ENCODE results near the gene IARS1. TPM values are rescaled to one million over a fixed set of nuclear protein-coding genes. Genes with fewer than 3 reads are reported as not detected.
A peak's percentile ranks its signal among the peaks of the same experiment; 100 is the strongest.

The IARS1 gene
- polyA plus RNA-seq, 4 donors = 5.1 to 54.4 (median 28.4) TPM

- no peak overlapping the region for H3K27ac ChIP-seq (ENCODE audit: low read depth in 1 of 3, low read length in 2 of 3)
- no peaks in the 10 kb centered on the region for H3K27me3 ChIP-seq (ENCODE audit: control insufficient read depth in 3 of 3, insufficient read depth in 3 of 3, low read length in 3 of 3)
- DNase-seq = no peak
- H3K9me3 ChIP-seq (ENCODE audit: control insufficient read depth in 2 of 2, insufficient read depth in 1 of 2, low read depth in 1 of 2, low read length in 1 of 2) = no peaks in the 10 kb centered on the region
- 96 to 97% (median 97%) methylated on average over 5 of the region's 5 CpGs for WGBS, 3 donors
- FAIRE-seq = no peak
- no peak overlapping the region for H3K4me3 ChIP-seq (ENCODE audit: low read depth in 1 of 3, low read length in 3 of 3)
- H3K4me1 ChIP-seq (ENCODE audit: control insufficient read depth in 3 of 3, insufficient read depth in 2 of 3, low read depth in 1 of 3, low read length in 2 of 3) = no peaks in the 10 kb centered on the region
- H3K36me3 ChIP-seq (ENCODE audit: control insufficient read depth in 3 of 3, insufficient read depth in 2 of 3, low read depth in 1 of 3, low read length in 3 of 3) = peaks cover 5 to 44% (median 35%) of the 10 kb centered on the region in 3 donors
Measured at GRCh38 chr9:92270511-92270910, 23.0 kb downstream of the IARS1 start.

DNA sequence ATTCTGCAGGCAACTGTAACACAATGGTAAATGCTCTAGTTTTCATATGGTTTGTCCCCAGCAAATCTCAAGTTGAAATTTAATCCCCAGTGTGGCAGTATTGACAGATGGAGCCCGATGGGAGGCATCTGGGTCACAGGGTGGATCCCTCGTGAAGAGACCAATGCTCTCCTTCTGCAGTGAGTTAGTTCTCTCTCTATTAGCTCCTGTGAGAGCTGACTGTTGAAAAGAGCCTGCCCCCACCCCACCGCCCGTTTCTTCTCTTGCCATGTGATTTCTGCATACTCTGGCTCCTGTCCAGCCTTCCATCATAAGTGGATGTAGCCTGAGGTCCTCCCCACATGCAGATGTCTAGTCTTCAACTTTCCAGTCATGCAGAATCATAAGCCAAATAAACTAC, 27.0 kb downstream of the IARS1 start:
- FAIRE-seq = no peak

DNA sequence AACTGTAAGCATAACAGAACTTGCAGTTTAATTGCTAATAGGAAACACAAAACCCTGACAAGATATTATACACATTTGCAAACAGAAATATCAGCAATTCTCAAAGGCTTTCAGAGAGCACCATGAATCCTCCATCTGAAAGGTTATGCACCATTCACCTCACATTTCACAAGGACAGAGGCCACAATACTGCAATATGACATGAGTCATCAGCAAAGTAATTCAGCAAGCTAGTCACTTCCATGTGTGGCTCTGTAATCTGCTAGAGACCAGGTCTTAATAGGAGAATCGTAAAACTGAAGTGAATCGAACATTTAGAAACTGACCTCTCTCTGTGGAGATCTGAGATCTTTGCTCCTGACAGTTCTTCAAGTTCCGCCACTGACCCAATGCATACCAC, 28.3 kb downstream of the IARS1 start:
- Histone ChIP-seq H3K4me3 (ENCODE audit: low read depth in 1 of 3, low read length in 3 of 3) (no peak overlapping the region), H3K27ac (ENCODE audit: low read depth in 1 of 3, low read length in 2 of 3) (no peak overlapping the region), H3K9me3 (ENCODE audit: control insufficient read depth in 2 of 2, insufficient read depth in 1 of 2, low read depth in 1 of 2, low read length in 1 of 2) (no peaks in the 10 kb centered on the region), H3K36me3 (ENCODE audit: control insufficient read depth in 3 of 3, insufficient read depth in 2 of 3, low read depth in 1 of 3, low read length in 3 of 3) (peaks cover 18 to 62% (median 23%) of the 10 kb centered on the region in 3 donors), H3K4me1 (ENCODE audit: control insufficient read depth in 3 of 3, insufficient read depth in 2 of 3, low read depth in 1 of 3, low read length in 2 of 3) (no peaks in the 10 kb centered on the region), H3K27me3 (ENCODE audit: control insufficient read depth in 3 of 3, insufficient read depth in 3 of 3, low read length in 3 of 3) (no peaks in the 10 kb centered on the region)
- WGBS, 3 donors = 59 to 86% (median 63%) methylated on average over 3 of the region's 3 CpGs
- peak; percentile 7 to 21 for DNase-seq
- no peak for FAIRE-seq

More for the DNA sequence above, 27.0 kb downstream of the IARS1 start:
- Histone ChIP-seq H3K9me3 (ENCODE audit: control insufficient read depth in 2 of 2, insufficient read depth in 1 of 2, low read depth in 1 of 2, low read length in 1 of 2) (no peaks in the 10 kb centered on the region), H3K4me1 (ENCODE audit: control insufficient read depth in 3 of 3, insufficient read depth in 2 of 3, low read depth in 1 of 3, low read length in 2 of 3) (no peaks in the 10 kb centered on the region), H3K36me3 (ENCODE audit: control insufficient read depth in 3 of 3, insufficient read depth in 2 of 3, low read depth in 1 of 3, low read length in 3 of 3) (peaks cover 19 to 59% (median 29%) of the 10 kb centered on the region in 3 donors), H3K27me3 (ENCODE audit: control insufficient read depth in 3 of 3, insufficient read depth in 3 of 3, low read length in 3 of 3) (no peaks in the 10 kb centered on the region), H3K4me3 (ENCODE audit: low read depth in 1 of 3, low read length in 3 of 3) (no peak overlapping the region), H3K27ac (ENCODE audit: low read depth in 1 of 3, low read length in 2 of 3) (no peak overlapping the region)
- WGBS, 3 donors = 79 to 92% (median 83%) methylated on average over 4 of the region's 4 CpGs
- DNase-seq = no peak

DNA sequence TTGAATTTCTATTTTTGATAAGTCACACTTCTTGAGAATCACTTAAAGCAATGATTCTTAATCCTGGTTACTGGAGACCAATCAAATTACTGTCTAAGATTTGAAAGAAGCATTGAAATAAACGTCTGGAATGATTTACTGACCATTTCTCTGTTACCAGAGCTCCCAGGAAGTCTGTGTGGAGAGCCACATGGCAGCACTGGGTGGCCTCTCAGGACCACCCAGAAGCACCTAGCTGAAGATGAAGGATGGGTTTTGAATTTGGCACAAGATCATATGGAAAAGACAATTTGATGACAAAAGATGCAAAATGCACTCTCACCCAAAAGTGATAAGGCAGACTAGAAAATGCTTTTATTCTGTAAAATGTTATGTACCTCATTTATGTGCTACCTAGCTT, 30.4 kb downstream of the IARS1 start:
- no peak for DNase-seq
- Histone ChIP-seq H3K36me3 (ENCODE audit: control insufficient read depth in 3 of 3, insufficient read depth in 2 of 3, low read depth in 1 of 3, low read length in 3 of 3) (peaks cover 19 to 64% (median 32%) of the 10 kb centered on the region in 3 donors), H3K4me3 (ENCODE audit: low read depth in 1 of 3, low read length in 3 of 3) (no peak overlapping the region), H3K4me1 (ENCODE audit: control insufficient read depth in 3 of 3, insufficient read depth in 2 of 3, low read depth in 1 of 3, low read length in 2 of 3) (no peaks in the 10 kb centered on the region), H3K27ac (ENCODE audit: low read depth in 1 of 3, low read length in 2 of 3) (no peak overlapping the region), H3K27me3 (ENCODE audit: control insufficient read depth in 3 of 3, insufficient read depth in 3 of 3, low read length in 3 of 3) (no peaks in the 10 kb centered on the region), H3K9me3 (ENCODE audit: control insufficient read depth in 2 of 2, insufficient read depth in 1 of 2, low read depth in 1 of 2, low read length in 1 of 2) (no peaks in the 10 kb centered on the region)
- no peak for FAIRE-seq
- WGBS, 3 donors = 37 to 41% (median 40%) methylated on average over 1 of the region's 1 CpG

DNA sequence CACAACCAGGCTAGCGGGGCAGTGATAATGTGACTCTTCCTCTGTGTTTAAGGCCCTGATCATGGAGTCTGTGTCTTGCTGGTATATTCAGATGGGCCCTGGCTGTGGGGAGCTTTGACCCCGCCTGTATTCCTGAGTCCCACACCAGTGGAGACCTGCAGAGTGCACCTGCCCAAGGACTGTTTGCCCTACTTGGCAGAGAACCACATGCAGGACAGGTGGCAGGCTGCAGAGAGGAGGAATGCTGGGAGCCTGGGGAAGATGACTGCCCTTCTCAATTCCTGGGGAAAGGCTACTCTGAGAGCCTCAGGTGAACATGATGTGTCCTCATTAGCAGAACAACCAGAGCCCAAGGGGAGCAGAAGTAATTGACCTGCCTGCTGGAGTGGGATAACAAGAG, 36.2 kb downstream of the IARS1 start:
- Histone ChIP-seq H3K4me3 (ENCODE audit: low read depth in 1 of 3, low read length in 3 of 3) (no peak overlapping the region), H3K9me3 (ENCODE audit: control insufficient read depth in 2 of 2, insufficient read depth in 1 of 2, low read depth in 1 of 2, low read length in 1 of 2) (no peaks in the 10 kb centered on the region), H3K36me3 (ENCODE audit: control insufficient read depth in 3 of 3, insufficient read depth in 2 of 3, low read depth in 1 of 3, low read length in 3 of 3) (peaks cover 24 to 56% (median 46%) of the 10 kb centered on the region in 3 donors), H3K27me3 (ENCODE audit: control insufficient read depth in 3 of 3, insufficient read depth in 3 of 3, low read length in 3 of 3) (no peaks in the 10 kb centered on the region), H3K27ac (ENCODE audit: low read depth in 1 of 3, low read length in 2 of 3) (no peak overlapping the region), H3K4me1 (ENCODE audit: control insufficient read depth in 3 of 3, insufficient read depth in 2 of 3, low read depth in 1 of 3, low read length in 2 of 3) (no peaks in the 10 kb centered on the region)
- 23 to 73% (median 60%) methylated on average over 2 of the region's 2 CpGs for WGBS, 3 donors
- FAIRE-seq (no peak), DNase-seq (peak in 1 of 2 donors; percentile 17)

- H3K4me3 ChIP-seq (ENCODE audit: low read depth in 1 of 3, low read length in 3 of 3) = no peak overlapping the region
- H3K27ac ChIP-seq (ENCODE audit: low read depth in 1 of 3, low read length in 2 of 3) = no peak overlapping the region
- H3K4me1 ChIP-seq (ENCODE audit: control insufficient read depth in 3 of 3, insufficient read depth in 2 of 3, low read depth in 1 of 3, low read length in 2 of 3) = no peaks in the 10 kb centered on the region
- H3K27me3 ChIP-seq (ENCODE audit: control insufficient read depth in 3 of 3, insufficient read depth in 3 of 3, low read length in 3 of 3) = no peaks in the 10 kb centered on the region
- no peaks in the 10 kb centered on the region for H3K9me3 ChIP-seq (ENCODE audit: control insufficient read depth in 2 of 2, insufficient read depth in 1 of 2, low read depth in 1 of 2, low read length in 1 of 2)
- FAIRE-seq (no peak), DNase-seq (no peak)
- 85 to 87% (median 87%) methylated on average over 19 of the region's 19 CpGs for WGBS, 3 donors
- H3K36me3 ChIP-seq (ENCODE audit: control insufficient read depth in 3 of 3, insufficient read depth in 2 of 3, low read depth in 1 of 3, low read length in 3 of 3) = peaks cover 29 to 53% (median 49%) of the 10 kb centered on the region in 3 donors
Measured at GRCh38 chr9:92254381-92255337, 38.8 kb downstream of the IARS1 start.

- 77 to 80% (median 77%) methylated on average over 4 of the region's 4 CpGs for WGBS, 3 donors
- Histone ChIP-seq H3K27me3 (ENCODE audit: control insufficient read depth in 3 of 3, insufficient read depth in 3 of 3, low read length in 3 of 3) (no peaks in the 10 kb centered on the region), H3K4me1 (ENCODE audit: control insufficient read depth in 3 of 3, insufficient read depth in 2 of 3, low read depth in 1 of 3, low read length in 2 of 3) (no peaks in the 10 kb centered on the region), H3K4me3 (ENCODE audit: low read depth in 1 of 3, low read length in 3 of 3) (no peak overlapping the region), H3K27ac (ENCODE audit: low read depth in 1 of 3, low read length in 2 of 3) (no peak overlapping the region), H3K9me3 (ENCODE audit: control insufficient read depth in 2 of 2, insufficient read depth in 1 of 2, low read depth in 1 of 2, low read length in 1 of 2) (no peaks in the 10 kb centered on the region), H3K36me3 (ENCODE audit: control insufficient read depth in 3 of 3, insufficient read depth in 2 of 3, low read depth in 1 of 3, low read length in 3 of 3) (peaks cover 31 to 46% (median 40%) of the 10 kb centered on the region in 3 donors)
- DNase-seq (no peak), FAIRE-seq (no peak)
Measured at GRCh38 chr9:92253656-92254055, 39.8 kb downstream of the IARS1 start.

DNA sequence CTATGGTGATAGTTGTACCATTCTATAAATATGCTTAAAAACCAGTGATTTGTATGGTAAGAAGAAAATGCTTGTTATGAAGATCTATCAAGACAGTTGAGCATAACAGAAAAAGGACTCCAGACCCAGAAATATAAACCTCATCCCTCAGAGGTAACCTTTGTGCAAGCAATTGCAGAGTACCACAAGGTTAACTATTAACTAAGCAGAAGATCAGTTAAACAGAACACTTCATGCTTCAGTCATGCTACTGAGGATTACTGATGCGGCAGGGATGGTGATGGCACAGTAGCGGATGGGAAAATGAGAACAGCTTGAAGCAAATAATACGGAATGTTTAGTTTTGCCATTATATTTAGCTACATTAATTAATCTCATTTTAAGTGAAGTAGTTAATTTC, 45.5 kb downstream of the IARS1 start:
- FAIRE-seq = no peak
- peaks cover 24 to 38% (median 27%) of the 10 kb centered on the region in 3 donors for H3K36me3 ChIP-seq (ENCODE audit: control insufficient read depth in 3 of 3, insufficient read depth in 2 of 3, low read depth in 1 of 3, low read length in 3 of 3)
- WGBS, 3 donors = 64 to 84% (median 69%) methylated on average over 3 of the region's 3 CpGs
- H3K4me1 ChIP-seq (ENCODE audit: control insufficient read depth in 3 of 3, insufficient read depth in 2 of 3, low read depth in 1 of 3, low read length in 2 of 3) = peaks cover 0 to 6% (median 0%) of the 10 kb centered on the region in 3 donors
- no peak overlapping the region for H3K4me3 ChIP-seq (ENCODE audit: low read depth in 1 of 3, low read length in 3 of 3)
- H3K9me3 ChIP-seq (ENCODE audit: control insufficient read depth in 2 of 2, insufficient read depth in 1 of 2, low read depth in 1 of 2, low read length in 1 of 2) = no peaks in the 10 kb centered on the region
- DNase-seq = peak; percentile 41 to 58
- no peaks in the 10 kb centered on the region for H3K27me3 ChIP-seq (ENCODE audit: control insufficient read depth in 3 of 3, insufficient read depth in 3 of 3, low read length in 3 of 3)
- no peak overlapping the region for H3K27ac ChIP-seq (ENCODE audit: low read depth in 1 of 3, low read length in 2 of 3)

Measured in small intestine (tissue), 7 donors.